Muscle of leg (tissue), 11 donors: ENCODE measurements around the gene RNF166. TPM values are rescaled to one million over a fixed set of nuclear protein-coding genes. Genes with fewer than 3 reads are reported as not detected.
A peak's percentile ranks its signal among the peaks of the same experiment; 100 is the strongest.

Experiments used
- DNase-seq: peaks from one replicate; pipeline ENCODE4 v3.0.0; 2013
- H3K27ac ChIP-seq: one replicate; pipeline ENCODE4 v1.5.1; 2013; ENCODE audit warnings: mild to moderate bottlenecking, low read length, control low read depth
- H3K27me3 ChIP-seq: one replicate; pipeline ENCODE4 v1.6.1; 2013; ENCODE audit warnings: low read length; ENCODE audit not compliant: control insufficient read depth, insufficient read depth
- H3K36me3 ChIP-seq: one replicate; pipeline ENCODE4 v1.6.1; 2013; ENCODE audit warnings: low read length; ENCODE audit not compliant: control insufficient read depth, insufficient read depth
- H3K4me1 ChIP-seq: one replicate; pipeline ENCODE4 v1.6.1; 2013; ENCODE audit warnings: low read length; ENCODE audit not compliant: control insufficient read depth, insufficient read depth
- H3K4me3 ChIP-seq: one replicate; pipeline ENCODE4 v1.5.1; 2013; ENCODE audit warnings: low read length, control low read depth
- H3K9me3 ChIP-seq: replicated peaks from 2 replicates; pipeline ENCODE4 v1.6.1; 2013; ENCODE audit warnings: low read depth, low read length; ENCODE audit not compliant: control insufficient read depth
- WGBS: methylation state at CpG from one replicate; pipeline ENCODE4 v1.1.5; 2013; ENCODE audit warnings: missing lambda C conversion rate; ENCODE audit not compliant: insufficient coverage; 5-methylcytosine and 5-hydroxymethylcytosine counted together
- polyA plus RNA-seq, 8 donors: library from polyadenylated mRNA; unstranded; fragments of 120-200 nt; gene quantifications; one replicate each; pipeline versions ENCODE4 v1.2.1 to v1.2.3, GENCODE V29; 2013; ENCODE audit warnings: inconsistent platforms in 1 of 8, low replicate concordance in 1 of 8; ENCODE audit not compliant: insufficient read length in 8 of 8, insufficient read depth in 1 of 8
- total RNA-seq: library from RNA; stranded (reverse); fragments of 120-200 nt; gene quantifications from one replicate; pipeline ENCODE4 v1.2.4, GENCODE V29; 2013

The RNF166 gene
- total and polyA plus RNA-seq, 9 donors: 13.9 to 21.8 (median 17.6) TPM

DNA sequence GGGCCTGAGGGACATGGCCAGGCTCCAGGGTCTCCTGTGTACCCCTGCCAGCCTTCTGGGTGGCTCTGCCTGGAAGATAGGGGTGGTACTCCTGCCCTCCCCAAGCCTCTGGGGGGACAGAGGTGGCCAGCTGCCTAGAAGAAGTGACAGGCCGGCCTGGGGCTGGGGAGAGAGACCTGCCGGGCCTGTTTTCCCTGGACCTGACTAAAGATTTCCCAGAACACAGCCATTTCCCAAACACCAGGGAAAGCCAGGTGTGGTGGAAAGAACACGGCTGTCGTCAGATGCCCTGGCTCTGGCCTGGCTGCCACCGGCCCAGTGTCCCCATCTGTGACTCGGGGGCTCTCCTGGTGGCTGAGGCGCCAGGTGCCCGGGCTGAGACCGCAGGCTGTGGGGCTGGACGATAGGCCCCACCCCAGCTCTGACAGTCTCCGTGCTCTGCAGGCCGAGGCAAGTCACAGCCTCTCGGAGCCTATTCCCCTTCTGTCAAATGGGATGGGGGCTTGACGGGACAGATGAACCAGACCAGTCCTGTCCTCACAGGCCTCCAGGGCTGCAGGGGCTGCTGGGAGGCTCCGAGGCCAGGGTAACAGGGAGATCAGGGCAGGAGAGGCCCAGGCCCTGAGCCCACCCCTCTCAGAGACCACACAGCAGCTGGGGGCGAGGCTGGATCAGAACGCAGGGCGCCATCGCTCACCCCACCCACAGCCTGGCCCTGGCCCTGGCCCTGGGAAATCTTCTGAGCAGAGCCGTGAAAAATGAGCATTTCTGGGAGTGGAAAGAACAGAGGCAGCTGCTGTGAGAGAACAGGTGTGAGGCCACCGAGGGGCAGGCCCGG is 33.1 kb upstream of the RNF166 start:
- H3K36me3 ChIP-seq: peaks cover 37% of the 10 kb centered on the region
- peak; percentile 77 for DNase-seq
- H3K4me3 ChIP-seq: no peak overlapping the region
- 59% methylated on average over 19 of the region's 22 CpGs for WGBS
- no peaks in the 10 kb centered on the region for H3K9me3 ChIP-seq
- H3K27ac ChIP-seq: peak overlapping the region; percentile 67
- peaks cover 55% of the 10 kb centered on the region for H3K4me1 ChIP-seq
- H3K27me3 ChIP-seq: no peaks in the 10 kb centered on the region

DNA sequence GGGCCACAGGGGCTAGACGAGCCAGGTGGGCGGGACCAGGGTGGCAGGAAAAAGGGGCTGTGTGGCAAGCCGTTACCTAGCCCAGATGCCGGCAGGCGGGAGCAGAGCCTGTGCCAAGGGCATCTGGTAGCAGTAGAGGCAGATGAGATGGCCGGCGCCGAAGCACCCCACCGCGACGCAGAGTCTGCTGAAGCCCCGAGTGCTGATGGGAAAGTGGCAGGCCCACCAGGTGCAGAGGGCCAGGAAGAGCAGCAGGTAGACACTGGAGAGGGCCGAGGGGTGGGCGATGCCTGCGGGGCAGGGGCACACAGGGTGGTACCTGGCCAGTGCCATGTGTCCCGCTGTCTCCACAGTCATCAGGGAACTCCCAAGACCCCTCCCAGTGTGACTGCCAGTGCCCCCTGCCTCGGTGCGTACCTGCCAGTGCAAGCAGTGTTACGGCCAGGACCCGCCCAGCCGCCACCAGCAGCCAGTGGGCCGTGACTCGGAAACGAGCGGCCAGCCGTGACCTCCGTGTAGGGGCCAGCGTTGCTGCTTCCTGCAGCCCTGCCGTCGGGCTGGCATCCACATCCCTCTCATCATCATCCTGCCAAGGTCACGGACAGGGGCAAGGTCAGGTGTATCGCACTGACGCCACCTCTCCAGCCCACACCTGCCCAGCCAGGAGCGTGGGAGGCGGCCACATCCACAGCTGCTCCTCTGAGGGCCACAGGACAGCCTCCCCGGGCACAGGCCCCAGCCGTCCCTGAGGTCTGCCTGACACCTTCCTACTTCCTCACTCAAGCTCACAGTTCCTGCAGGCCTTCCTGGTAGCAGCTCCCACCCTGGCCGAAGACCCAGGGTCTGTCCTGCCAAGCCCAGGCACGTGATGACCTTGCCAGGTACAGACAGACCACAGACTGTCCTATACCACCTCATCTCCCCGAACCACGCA is 32.2 kb upstream of the RNF166 start:
- peak overlapping the region; percentile 67 for H3K27ac ChIP-seq
- WGBS: 86% methylated on average over 36 of the region's 41 CpGs

DNA sequence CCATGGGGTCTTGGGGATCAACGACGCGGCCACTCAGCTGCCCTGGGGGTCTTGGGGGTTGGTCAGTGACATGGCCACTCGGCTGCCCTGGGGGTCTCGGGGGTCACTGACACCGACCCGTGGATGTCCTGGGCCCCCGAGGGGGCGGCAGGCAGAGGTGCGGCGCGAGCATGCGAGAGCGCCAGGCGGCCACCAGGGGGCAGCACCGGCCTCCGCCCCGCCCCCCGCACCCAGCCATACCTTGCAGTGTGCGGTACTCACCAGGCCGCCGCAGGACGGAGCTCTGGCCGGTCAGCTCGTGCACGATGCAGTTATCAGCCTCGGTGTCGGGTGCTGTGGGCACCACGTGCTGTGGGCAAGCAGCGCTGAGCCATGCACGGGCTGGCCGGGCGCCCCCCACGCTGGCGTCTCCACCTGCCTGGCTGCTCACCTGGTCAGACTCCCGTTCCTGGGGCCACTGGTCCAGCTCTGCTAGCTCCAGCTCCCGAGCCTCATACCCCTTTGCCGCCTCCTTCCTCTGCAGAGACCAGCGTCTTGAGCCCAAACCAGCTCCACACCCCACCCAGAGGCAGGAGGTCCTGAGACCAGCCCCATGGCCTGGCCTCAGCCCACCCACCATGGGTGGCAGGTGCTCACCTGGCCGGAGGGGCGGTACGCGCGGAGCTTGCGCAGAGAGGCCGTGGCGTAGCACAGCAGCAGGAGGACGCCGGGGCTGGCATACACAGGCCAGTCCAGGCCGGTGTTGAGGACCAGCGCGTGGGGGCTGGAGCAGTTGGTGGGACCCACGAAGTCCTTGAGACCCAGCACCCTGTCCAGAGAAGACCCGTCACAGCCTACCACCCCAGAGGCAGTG is 31.3 kb upstream of the RNF166 start:
- H3K4me1 ChIP-seq: peaks cover 44% of the 10 kb centered on the region
- H3K27me3 ChIP-seq: no peaks in the 10 kb centered on the region
- DNase-seq: peak; percentile 67
- no peak overlapping the region for H3K4me3 ChIP-seq
- H3K36me3 ChIP-seq: peaks cover 55% of the 10 kb centered on the region
- no peak overlapping the region for H3K27ac ChIP-seq
- WGBS: 32% methylated on average over 50 of the region's 54 CpGs
- H3K9me3 ChIP-seq: no peaks in the 10 kb centered on the region

More for the DNA sequence above, 32.2 kb upstream of the RNF166 start:
- H3K4me3 ChIP-seq: no peak overlapping the region
- no peaks in the 10 kb centered on the region for H3K9me3 ChIP-seq
- DNase-seq: no peak
- peaks cover 46% of the 10 kb centered on the region for H3K36me3 ChIP-seq
- H3K27me3 ChIP-seq: no peaks in the 10 kb centered on the region
- H3K4me1 ChIP-seq: peaks cover 47% of the 10 kb centered on the region

DNA sequence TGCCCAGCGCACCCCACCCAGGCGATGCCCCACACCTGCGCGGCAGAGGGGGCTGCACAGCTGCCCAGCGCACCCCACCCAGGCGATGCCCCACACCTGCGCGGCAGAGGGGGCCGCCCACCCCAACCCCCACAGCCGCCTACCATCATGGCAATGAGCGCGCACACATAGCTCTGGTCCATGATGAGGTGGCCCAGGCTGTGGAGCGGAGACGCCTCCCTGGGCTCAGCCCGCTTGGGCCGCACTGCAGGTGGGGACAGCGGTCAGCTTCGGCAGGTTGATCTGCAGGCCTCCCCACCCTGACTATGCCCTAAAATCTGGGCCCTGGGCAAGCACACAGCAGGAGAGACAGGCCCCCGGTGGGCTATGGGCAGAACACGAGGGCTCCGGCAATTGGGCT is 30.3 kb upstream of the RNF166 start:
- no peak for DNase-seq
- Histone ChIP-seq H3K4me1 (peaks cover 47% of the 10 kb centered on the region), H3K4me3 (no peak overlapping the region), H3K27ac (no peak overlapping the region), H3K27me3 (no peaks in the 10 kb centered on the region), H3K36me3 (peaks cover 57% of the 10 kb centered on the region), H3K9me3 (no peaks in the 10 kb centered on the region)
- 93% methylated on average over 18 of the region's 21 CpGs for WGBS

DNA sequence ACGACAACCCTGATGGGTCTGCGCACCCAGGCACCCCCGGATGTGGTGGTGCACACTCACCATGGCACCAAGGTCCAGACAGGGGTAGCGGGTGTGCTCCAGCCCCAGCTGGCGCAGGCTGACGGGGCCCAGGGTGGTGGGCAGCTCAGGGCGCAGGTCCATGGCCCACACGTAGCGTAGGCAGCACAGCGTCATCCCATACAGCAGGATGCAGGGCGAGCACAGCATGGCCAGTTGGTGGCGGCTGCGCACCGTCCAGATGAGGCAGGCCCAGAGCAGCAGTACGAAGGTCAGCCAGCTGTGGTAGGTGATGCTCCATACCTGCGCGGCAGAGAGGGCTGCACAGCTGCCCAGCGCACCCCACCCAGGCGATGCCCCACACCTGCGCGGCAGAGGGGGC is 29.9 kb upstream of the RNF166 start:
- H3K4me1 ChIP-seq: peaks cover 48% of the 10 kb centered on the region
- DNase-seq: no peak
- no peaks in the 10 kb centered on the region for H3K9me3 ChIP-seq
- no peak overlapping the region for H3K27ac ChIP-seq
- H3K36me3 ChIP-seq: peaks cover 54% of the 10 kb centered on the region
- H3K4me3 ChIP-seq: no peak overlapping the region
- H3K27me3 ChIP-seq: no peaks in the 10 kb centered on the region
- WGBS: 85% methylated on average over 15 of the region's 21 CpGs

DNA sequence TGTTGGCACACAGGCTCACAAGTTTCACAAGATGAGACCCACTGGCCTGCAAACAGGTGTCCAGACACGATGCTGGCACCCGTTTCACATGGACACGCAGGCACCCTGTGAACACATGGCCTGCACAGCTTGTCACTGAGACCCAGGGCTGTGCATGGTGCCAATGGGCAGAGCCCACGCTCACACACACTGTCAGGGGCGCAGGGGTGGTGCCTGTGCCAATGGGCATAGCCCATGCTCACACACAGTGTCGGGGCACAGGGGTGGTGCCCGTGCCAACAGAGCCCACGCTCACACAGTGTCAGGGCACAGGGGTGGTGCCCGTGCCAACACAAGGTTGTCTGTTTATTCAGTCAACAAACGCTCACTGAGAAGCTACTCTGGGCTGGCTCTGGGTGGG is 29.4 kb upstream of the RNF166 start:
- H3K4me1 ChIP-seq: peaks cover 48% of the 10 kb centered on the region
- no peak overlapping the region for H3K27ac ChIP-seq
- H3K4me3 ChIP-seq: no peak overlapping the region
- H3K36me3 ChIP-seq: peaks cover 50% of the 10 kb centered on the region
- no peaks in the 10 kb centered on the region for H3K9me3 ChIP-seq
- 87% methylated on average over 10 of the region's 10 CpGs for WGBS
- DNase-seq: no peak
- H3K27me3 ChIP-seq: no peaks in the 10 kb centered on the region

DNA sequence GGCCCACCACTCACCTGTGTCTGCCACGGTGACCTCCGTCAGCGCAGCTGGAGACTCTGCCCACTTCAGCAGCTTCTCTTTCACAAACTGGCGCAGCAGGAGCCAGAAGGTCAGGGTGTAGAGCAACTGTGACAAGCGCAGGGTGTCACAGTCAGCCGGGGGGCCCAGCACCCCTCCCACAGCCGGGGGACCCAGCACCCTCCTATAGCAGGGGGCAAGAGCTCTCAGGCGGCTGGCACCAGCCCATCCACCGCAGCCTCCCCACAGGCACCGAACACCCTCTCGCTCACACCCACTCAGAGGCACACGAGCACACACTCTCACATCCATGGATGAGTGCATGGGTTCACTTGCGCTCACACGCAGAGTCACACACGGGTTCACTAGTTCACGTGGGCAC is 28.9 kb upstream of the RNF166 start:
- H3K27me3 ChIP-seq: no peaks in the 10 kb centered on the region
- no peak overlapping the region for H3K27ac ChIP-seq
- peaks cover 46% of the 10 kb centered on the region for H3K36me3 ChIP-seq
- H3K9me3 ChIP-seq: no peaks in the 10 kb centered on the region
- H3K4me1 ChIP-seq: peaks cover 45% of the 10 kb centered on the region
- H3K4me3 ChIP-seq: no peak overlapping the region
- WGBS: 86% methylated on average over 15 of the region's 16 CpGs
- no peak for DNase-seq

DNA sequence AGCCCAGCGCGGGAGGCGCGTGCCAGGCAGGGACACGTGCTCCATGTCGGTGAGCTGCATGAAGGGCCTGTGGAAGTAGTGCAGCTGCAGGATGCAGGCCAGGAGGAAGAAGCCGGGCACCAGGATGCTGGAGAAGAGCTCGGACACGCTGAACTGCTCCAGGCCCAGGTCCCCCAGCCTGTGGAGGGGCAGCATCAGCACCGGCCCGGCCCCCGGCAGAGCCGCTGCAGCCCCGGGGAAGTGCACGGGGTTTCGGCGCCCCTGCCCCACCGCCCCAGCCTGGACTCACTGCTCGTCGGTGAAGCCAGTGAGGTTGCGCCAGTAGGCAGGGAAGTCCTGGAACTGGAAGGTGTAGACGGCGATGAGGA is 28.1 kb upstream of the RNF166 start:
- 89% methylated on average over 23 of the region's 23 CpGs for WGBS
- no peaks in the 10 kb centered on the region for H3K9me3 ChIP-seq
- H3K36me3 ChIP-seq: peaks cover 44% of the 10 kb centered on the region
- DNase-seq: no peak
- H3K27me3 ChIP-seq: no peaks in the 10 kb centered on the region
- H3K4me3 ChIP-seq: no peak overlapping the region
- no peak overlapping the region for H3K27ac ChIP-seq
- peaks cover 37% of the 10 kb centered on the region for H3K4me1 ChIP-seq

DNA sequence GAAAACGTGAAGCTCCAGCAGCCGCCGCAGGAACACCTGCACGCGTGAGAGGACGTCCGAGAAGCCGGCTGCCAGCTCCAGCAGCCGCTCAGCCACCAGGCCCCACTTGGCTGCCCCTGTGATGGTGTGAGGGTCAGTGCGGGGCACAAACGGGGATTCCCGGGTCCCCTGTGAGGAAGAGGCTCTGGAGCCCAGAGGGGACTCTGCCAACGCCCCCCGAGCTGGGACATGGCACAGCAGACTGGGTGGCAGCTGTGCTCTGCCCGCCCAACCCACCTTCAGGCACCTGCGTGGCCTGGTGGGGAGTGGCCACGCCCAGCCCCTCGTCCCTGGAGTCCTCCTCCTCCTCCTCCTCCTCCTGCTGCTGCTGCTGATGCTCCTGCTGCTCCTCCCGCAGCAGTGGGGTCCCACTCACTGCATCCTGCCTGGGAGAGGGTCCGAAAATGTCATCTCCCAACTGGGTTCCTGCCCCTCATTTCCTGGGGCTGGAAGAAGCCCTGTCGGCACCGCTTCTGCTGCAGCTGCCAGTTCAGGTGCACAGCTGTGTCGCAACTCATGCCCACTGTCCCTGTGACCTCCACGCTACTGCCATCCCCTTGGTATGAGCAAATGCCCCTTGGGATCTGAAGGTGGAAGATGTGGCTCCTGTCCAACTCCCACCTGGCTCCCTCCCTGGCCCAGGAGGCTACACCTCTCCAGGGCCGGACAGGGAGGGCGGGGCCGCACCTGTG is 27.6 kb upstream of the RNF166 start:
- Histone ChIP-seq H3K27me3 (no peaks in the 10 kb centered on the region), H3K4me3 (no peak overlapping the region), H3K4me1 (peaks cover 32% of the 10 kb centered on the region), H3K27ac (no peak overlapping the region), H3K9me3 (no peaks in the 10 kb centered on the region), H3K36me3 (peaks cover 44% of the 10 kb centered on the region)
- DNase-seq: no peak
- WGBS: 76% methylated on average over 23 of the region's 27 CpGs
